Neuronal stem cell (in vitro differentiated cells): ENCODE measurements around the gene CENPO.
A peak's percentile ranks its signal among the peaks of the same experiment; 100 is the strongest.

Experiments used
- DNase-seq: peaks from one replicate; pipeline ENCODE4 v3.0.0-alpha.2; 2013; ENCODE audit warnings: low spot score
- H2AFZ ChIP-seq: one replicate; pipeline ENCODE4 v1.6.1; 2013; ENCODE audit warnings: mild to moderate bottlenecking, low read length, inconsistent platforms
- H2AK5ac ChIP-seq: 2 replicates; pipeline ENCODE4 v1.6.1; 2013; ENCODE audit warnings: low read depth, mild to moderate bottlenecking, inconsistent platforms, low read length, moderate library complexity, mixed read lengths
- H2BK120ac ChIP-seq: 2 replicates; pipeline ENCODE4 v1.6.1; 2013; ENCODE audit warnings: low read depth, mild to moderate bottlenecking, inconsistent platforms, low read length, moderate library complexity, mixed read lengths
- H2BK12ac ChIP-seq: one replicate; pipeline ENCODE4 v1.6.1; 2013; ENCODE audit warnings: low read length, inconsistent platforms
- H2BK15ac ChIP-seq: 2 replicates; pipeline ENCODE4 v1.6.1; 2013; ENCODE audit warnings: mild to moderate bottlenecking, low read length, inconsistent platforms, mixed read lengths
- H2BK5ac ChIP-seq: one replicate; pipeline ENCODE4 v1.6.1; 2013; ENCODE audit warnings: inconsistent platforms, mild to moderate bottlenecking, low read length, moderate library complexity
- H3K14ac ChIP-seq: one replicate; pipeline ENCODE4 v1.6.1; 2013; ENCODE audit warnings: low read length, inconsistent platforms
- H3K18ac ChIP-seq: 2 replicates; pipeline ENCODE4 v1.6.1; 2013; ENCODE audit warnings: low read length, inconsistent platforms
- H3K23ac ChIP-seq: 2 replicates; pipeline ENCODE4 v1.6.1; 2013; ENCODE audit warnings: low read depth, mild to moderate bottlenecking, mixed read lengths, low read length, inconsistent platforms; ENCODE audit not compliant: poor library complexity
- H3K27ac ChIP-seq: replicated peaks from 3 replicates; pipeline ENCODE4 v1.5.1; 2013; ENCODE audit warnings: low read length, inconsistent platforms
- H3K27me3 ChIP-seq, 3 experiments: 2 replicates each; pipeline ENCODE4 v1.6.1; 2013; ENCODE audit warnings: low read length in 3 of 3, mild to moderate bottlenecking in 2 of 3, inconsistent platforms in 1 of 3, low read depth in 1 of 3, mixed read lengths in 1 of 3, moderate library complexity in 1 of 3; ENCODE audit not compliant: control insufficient read depth in 3 of 3, insufficient read depth in 3 of 3
- H3K36me3 ChIP-seq, 2 donors: replicated peaks in 1 of 2; 2 replicates each; pipeline ENCODE4 v1.6.1; 2013; ENCODE audit warnings: low read length in 2 of 2; ENCODE audit not compliant: control insufficient read depth in 2 of 2, insufficient read depth in 2 of 2
- H3K4ac ChIP-seq: 2 replicates; pipeline ENCODE4 v1.6.1; 2013; ENCODE audit warnings: inconsistent platforms, mild to moderate bottlenecking, low read length, moderate library complexity
- H3K4me1 ChIP-seq, 2 donors: 1 replicate in 1 of 2; 2 replicates in 1 of 2; pipeline ENCODE4 v1.6.1; 2013; ENCODE audit warnings: low read length in 2 of 2, low read depth in 1 of 2; ENCODE audit not compliant: control insufficient read depth in 2 of 2, insufficient read depth in 1 of 2
- H3K4me2 ChIP-seq: one replicate; pipeline ENCODE4 v1.6.1; 2013; ENCODE audit warnings: mild to moderate bottlenecking, low read length, inconsistent platforms; ENCODE audit not compliant: insufficient read depth, poor library complexity, severe bottlenecking
- H3K4me3 ChIP-seq, 2 donors: 2 replicates each; pipeline ENCODE4 v1.5.1; 2013; ENCODE audit warnings: low read length in 2 of 2, mild to moderate bottlenecking in 2 of 2, inconsistent platforms in 1 of 2, moderate library complexity in 1 of 2
- H3K79me1 ChIP-seq: one replicate; pipeline ENCODE4 v1.6.1; 2013; ENCODE audit warnings: low read depth, mild to moderate bottlenecking, inconsistent platforms, low read length, moderate library complexity
- H3K9ac ChIP-seq: one replicate; pipeline ENCODE4 v1.6.1; 2013; ENCODE audit warnings: mild to moderate bottlenecking, low read depth, low read length, inconsistent platforms; ENCODE audit not compliant: poor library complexity
- H3K9me3 ChIP-seq, 2 donors: replicated peaks in 1 of 2; 2 replicates each; pipeline versions ENCODE3 to v1.6.1; 2013; ENCODE audit warnings: low read length in 2 of 2, mild to moderate bottlenecking in 2 of 2, inconsistent platforms in 1 of 2, low read depth in 1 of 2, mixed read lengths in 1 of 2, moderate library complexity in 1 of 2; ENCODE audit not compliant: control insufficient read depth in 2 of 2, insufficient read depth in 1 of 2
- H4K8ac ChIP-seq: one replicate; pipeline ENCODE4 v1.6.1; 2013; ENCODE audit warnings: low read depth, mild to moderate bottlenecking, inconsistent platforms, low read length, moderate library complexity
- H4K91ac ChIP-seq: one replicate; pipeline ENCODE4 v1.6.1; 2013; ENCODE audit warnings: low read length, low read depth, mild to moderate bottlenecking, inconsistent platforms; ENCODE audit not compliant: poor library complexity
- WGBS, 2 donors: extraction: QIAGEN DNeasy Blood & Tissue Kit; methylation state at CpG; one replicate each; pipeline ENCODE4 v1.1.7; 2013; ENCODE audit warnings: missing lambda C conversion rate in 2 of 2, mixed read lengths in 1 of 2; ENCODE audit not compliant: insufficient read length in 2 of 2, insufficient replicate concordance in 1 of 2; ENCODE audit errors: extremely low coverage in 2 of 2; 5-methylcytosine and 5-hydroxymethylcytosine counted together

CENPO gene

DNA sequence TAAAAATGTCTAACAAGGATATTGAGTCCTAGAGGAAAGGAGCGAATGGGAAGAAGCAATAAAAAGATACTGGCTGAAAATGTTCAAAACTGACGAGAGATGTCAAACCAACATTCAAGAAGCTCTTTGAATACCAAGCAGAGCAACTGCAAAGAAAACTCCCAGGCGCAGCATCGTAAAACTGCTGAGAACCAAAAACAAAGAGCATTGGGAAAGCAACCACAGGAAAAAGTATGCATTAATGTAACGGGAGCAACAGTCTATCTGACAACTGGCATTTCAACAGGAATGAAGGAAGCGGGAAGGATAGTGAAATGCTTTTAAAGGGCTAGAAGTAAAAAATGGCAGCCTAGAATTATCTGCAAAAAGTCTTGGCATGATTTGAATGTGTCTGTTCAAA, 73.7 kb downstream of the CENPO start:
- H3K79me1 ChIP-seq = no peaks in the 10 kb centered on the region
- H3K4me2 ChIP-seq = no peak overlapping the region
- H2AFZ ChIP-seq = no peak overlapping the region
- WGBS, 2 donors = no CpG with 5 or more reads among the region's 6 CpGs
- H3K4me1 ChIP-seq = peaks cover 0 to 9% of the 10 kb centered on the region in 2 donors
- H3K27me3 ChIP-seq = no peaks in the 10 kb centered on the region
- H2AK5ac ChIP-seq = no peak overlapping the region
- H3K4ac ChIP-seq = no peak overlapping the region
- no peak overlapping the region for H4K8ac ChIP-seq
- no peak overlapping the region for H2BK12ac ChIP-seq
- no peak overlapping the region for H2BK5ac ChIP-seq
- no peak overlapping the region for H3K9ac ChIP-seq
- no peak overlapping the region for H3K14ac ChIP-seq
- peaks cover 0 to 29% of the 10 kb centered on the region in 2 donors for H3K36me3 ChIP-seq
- H3K23ac ChIP-seq = no peak overlapping the region
- no peak overlapping the region for H3K27ac ChIP-seq
- H3K18ac ChIP-seq = no peak overlapping the region
- H3K9me3 ChIP-seq = peaks cover 0 to 11% of the 10 kb centered on the region in 2 donors
- DNase-seq = no peak
- no peak overlapping the region for H4K91ac ChIP-seq
- no peak overlapping the region for H3K4me3 ChIP-seq
- H2BK120ac ChIP-seq = no peak overlapping the region
- no peak overlapping the region for H2BK15ac ChIP-seq

DNA sequence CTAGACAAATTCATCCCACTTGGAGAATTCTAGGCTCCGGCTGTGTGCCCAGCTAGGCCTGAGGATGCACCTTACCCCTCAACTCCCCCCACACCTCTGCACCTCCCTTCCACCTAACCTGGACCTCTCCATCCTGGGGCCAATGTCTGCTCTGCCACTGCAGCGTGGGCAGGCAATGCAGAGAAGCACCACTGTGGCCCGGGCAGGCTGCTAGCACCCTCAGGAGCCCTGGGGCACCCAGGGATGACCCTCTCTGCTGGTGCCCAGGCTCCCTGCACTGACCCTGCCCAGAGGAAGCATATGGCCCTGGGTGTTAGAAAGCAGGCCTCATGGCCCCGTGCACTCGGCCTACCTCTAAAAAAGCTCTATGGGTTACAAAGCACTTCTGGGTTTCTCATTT, 77.2 kb downstream of the CENPO start:
- Histone ChIP-seq H4K91ac (no peak overlapping the region), H3K27me3 (no peaks in the 10 kb centered on the region), H3K9ac (peak overlapping the region; percentile 7), H3K79me1 (no peaks in the 10 kb centered on the region), H2AFZ (no peak overlapping the region), H2AK5ac (peak overlapping the region; percentile 15), H3K4me3 (no peak overlapping the region), H3K4ac (peak overlapping the region; percentile 43), H2BK12ac (no peak overlapping the region), H4K8ac (peak overlapping the region; percentile 86), H3K27ac (no peak overlapping the region), H3K9me3 (peaks cover 0 to 11% of the 10 kb centered on the region in 2 donors), H3K23ac (no peak overlapping the region), H3K36me3 (peaks cover 0 to 39% of the 10 kb centered on the region in 2 donors), H2BK15ac (no peak overlapping the region), H2BK5ac (no peak overlapping the region), H3K4me2 (no peak overlapping the region), H3K18ac (peak overlapping the region; percentile 2), H3K14ac (no peak overlapping the region), H2BK120ac (no peak overlapping the region), H3K4me1 (peaks cover 5 to 9% of the 10 kb centered on the region in 2 donors)
- no peak for DNase-seq
- WGBS, 2 donors = no CpG with 5 or more reads among the region's 5 CpGs

- Histone ChIP-seq H3K14ac (no peak overlapping the region), H4K8ac (no peak overlapping the region), H2BK5ac (no peak overlapping the region), H3K27me3 (no peaks in the 10 kb centered on the region), H3K9me3 (peaks cover 0 to 11% of the 10 kb centered on the region in 2 donors), H2BK15ac (no peak overlapping the region), H3K4ac (no peak overlapping the region), H3K4me1 (peaks cover 5 to 9% of the 10 kb centered on the region in 2 donors), H3K4me3 (no peak overlapping the region), H2AK5ac (no peak overlapping the region), H4K91ac (no peak overlapping the region), H2BK12ac (no peak overlapping the region), H2AFZ (no peak overlapping the region), H3K23ac (no peak overlapping the region), H3K36me3 (peaks cover 0 to 39% of the 10 kb centered on the region in 2 donors), H3K4me2 (no peak overlapping the region), H2BK120ac (no peak overlapping the region), H3K9ac (no peak overlapping the region), H3K18ac (no peak overlapping the region), H3K79me1 (no peaks in the 10 kb centered on the region), H3K27ac (peak overlapping the region; percentile 9)
- no peak for DNase-seq
- WGBS, 2 donors = no CpG with 5 or more reads among the region's 16 CpGs
These were observed 77.9 kb downstream of the CENPO start for GRCh38 chr2:24870891-24871705.

- no peak overlapping the region for H3K4me3 ChIP-seq
- no peak overlapping the region for H3K23ac ChIP-seq
- no peak overlapping the region for H2BK120ac ChIP-seq
- H3K14ac ChIP-seq = no peak overlapping the region
- no peak overlapping the region for H4K91ac ChIP-seq
- no peak overlapping the region for H2BK15ac ChIP-seq
- H3K9me3 ChIP-seq = peaks cover 0 to 10% of the 10 kb centered on the region in 2 donors
- H3K4me2 ChIP-seq = no peak overlapping the region
- H3K9ac ChIP-seq = no peak overlapping the region
- no peak overlapping the region for H2BK12ac ChIP-seq
- H3K18ac ChIP-seq = peak overlapping the region; percentile 61
- no peaks in the 10 kb centered on the region for H3K27me3 ChIP-seq
- DNase-seq = no peak
- WGBS, 2 donors = no CpG with 5 or more reads among the region's 12 CpGs
- no peak overlapping the region for H2AK5ac ChIP-seq
- H3K36me3 ChIP-seq = peaks cover 0 to 39% of the 10 kb centered on the region in 2 donors
- peaks cover 5 to 9% of the 10 kb centered on the region in 2 donors for H3K4me1 ChIP-seq
- H2BK5ac ChIP-seq = no peak overlapping the region
- no peaks in the 10 kb centered on the region for H3K79me1 ChIP-seq
- no peak overlapping the region for H3K27ac ChIP-seq
- H3K4ac ChIP-seq = no peak overlapping the region
- no peak overlapping the region for H2AFZ ChIP-seq
- H4K8ac ChIP-seq = no peak overlapping the region
These were observed 78.7 kb downstream of the CENPO start for GRCh38 chr2:24871852-24872333.
